Ishikawa (cell line): ENCODE results near the gene TNS3.

ENCODE experiments used
- CEBPB ChIP-seq: IDR thresholded peaks from 2 replicates; pipeline ENCODE4 v1.6.1; 2012
- CREB1 ChIP-seq: IDR thresholded peaks from 2 replicates; pipeline ENCODE4 v1.6.1; 2012; ENCODE audit warnings: low read depth
- EGR1 ChIP-seq: IDR thresholded peaks from 2 replicates; pipeline ENCODE4 v1.6.1; 2012
- EP300 ChIP-seq: IDR thresholded peaks from 2 replicates; pipeline ENCODE4 v1.6.1; 2012; ENCODE audit warnings: borderline replicate concordance
- FOXM1 ChIP-seq: IDR thresholded peaks from 2 replicates; pipeline ENCODE4 v1.6.1; 2012; ENCODE audit warnings: low read depth, borderline replicate concordance
- NFIC ChIP-seq: IDR thresholded peaks from 2 replicates; pipeline ENCODE4 v1.6.1; 2012
- RAD21 ChIP-seq: IDR thresholded peaks from 2 replicates; pipeline ENCODE4 v1.6.1; 2012; ENCODE audit warnings: low read depth
- TAF1 ChIP-seq: IDR thresholded peaks from 2 replicates; pipeline ENCODE4 v1.6.1; 2012; ENCODE audit warnings: low read depth, mild to moderate bottlenecking
- TCF12 ChIP-seq: IDR thresholded peaks from 2 replicates; pipeline ENCODE4 v1.6.1; 2012; ENCODE audit warnings: low read depth
- TEAD4 ChIP-seq: IDR thresholded peaks from 2 replicates; pipeline ENCODE4 v1.6.1; 2012
- YY1 ChIP-seq: IDR thresholded peaks from 2 replicates; pipeline ENCODE4 v1.6.1; 2012; ENCODE audit warnings: low read depth
- ZBTB7A ChIP-seq: IDR thresholded peaks from 2 replicates; pipeline ENCODE4 v1.6.1; 2012; ENCODE audit warnings: low read depth
- TF ChIP-seq, protein P1 (sequence below): IDR thresholded peaks from 2 replicates; pipeline ENCODE4 v1.6.1; 2012
- TF ChIP-seq, protein P2 (sequence below): IDR thresholded peaks from 2 replicates; pipeline ENCODE4 v1.6.1; 2012; ENCODE audit warnings: low read depth, mild to moderate bottlenecking
- TF ChIP-seq, protein P3 (sequence below): IDR thresholded peaks from 2 replicates; pipeline ENCODE4 v1.6.1; 2012

The TNS3 gene

DNA sequence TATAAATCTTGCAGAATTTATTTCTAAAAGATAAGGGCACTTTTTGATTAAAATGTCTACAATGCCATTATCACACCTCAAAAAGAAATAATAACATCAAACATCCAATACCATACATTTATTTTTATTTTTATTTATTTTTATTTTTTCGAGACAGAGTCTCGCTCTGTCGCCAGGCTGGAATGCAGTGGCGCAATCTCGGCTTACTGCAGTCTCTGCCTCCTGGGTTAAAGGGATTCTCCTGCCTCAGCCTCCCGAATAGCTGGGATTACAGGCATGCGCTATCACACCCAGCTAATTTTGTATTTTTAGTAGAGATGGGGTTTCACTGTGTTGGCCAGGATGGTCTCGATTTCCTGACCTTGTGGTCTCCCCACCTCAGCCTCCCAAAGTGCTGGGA, 140.9 kb downstream of the TNS3 start:
- TF ChIP-seq CEBPB: peak; percentile 86
- TF ChIP-seq TEAD4: 0 out of 2 replicates have a peak, but pooled peaks have one; percentile 47

DNA sequence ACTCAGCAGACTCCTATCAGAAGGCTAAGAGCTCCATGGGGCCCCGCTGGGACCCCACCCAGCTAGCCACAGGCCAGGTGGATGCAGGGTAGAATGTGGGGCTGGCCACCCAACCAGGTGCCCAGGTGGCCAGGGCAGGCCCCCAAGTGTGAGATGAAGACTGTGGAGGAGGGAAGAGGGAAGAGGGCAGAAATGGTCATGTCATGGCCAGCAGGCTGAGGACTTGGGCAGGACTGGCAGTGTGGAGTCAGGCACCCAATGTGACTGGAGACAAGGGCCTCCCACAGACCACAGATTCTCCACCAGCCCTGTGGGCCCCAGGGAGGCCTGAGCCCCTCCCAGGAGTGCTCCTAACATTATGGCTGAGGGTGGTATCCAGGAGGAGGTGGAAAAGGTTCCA, 141.6 kb downstream of the TNS3 start:
- TF ChIP-seq TCF12 (no peak), FOXM1 (no peak), EGR1 (no peak), ZBTB7A (no peak), TAF1 (no peak), TEAD4 (no peak)
- TF ChIP-seq, protein P1, sequence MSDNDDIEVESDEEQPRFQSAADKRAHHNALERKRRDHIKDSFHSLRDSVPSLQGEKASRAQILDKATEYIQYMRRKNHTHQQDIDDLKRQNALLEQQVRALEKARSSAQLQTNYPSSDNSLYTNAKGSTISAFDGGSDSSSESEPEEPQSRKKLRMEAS: no peak
- TF ChIP-seq, protein P2, sequence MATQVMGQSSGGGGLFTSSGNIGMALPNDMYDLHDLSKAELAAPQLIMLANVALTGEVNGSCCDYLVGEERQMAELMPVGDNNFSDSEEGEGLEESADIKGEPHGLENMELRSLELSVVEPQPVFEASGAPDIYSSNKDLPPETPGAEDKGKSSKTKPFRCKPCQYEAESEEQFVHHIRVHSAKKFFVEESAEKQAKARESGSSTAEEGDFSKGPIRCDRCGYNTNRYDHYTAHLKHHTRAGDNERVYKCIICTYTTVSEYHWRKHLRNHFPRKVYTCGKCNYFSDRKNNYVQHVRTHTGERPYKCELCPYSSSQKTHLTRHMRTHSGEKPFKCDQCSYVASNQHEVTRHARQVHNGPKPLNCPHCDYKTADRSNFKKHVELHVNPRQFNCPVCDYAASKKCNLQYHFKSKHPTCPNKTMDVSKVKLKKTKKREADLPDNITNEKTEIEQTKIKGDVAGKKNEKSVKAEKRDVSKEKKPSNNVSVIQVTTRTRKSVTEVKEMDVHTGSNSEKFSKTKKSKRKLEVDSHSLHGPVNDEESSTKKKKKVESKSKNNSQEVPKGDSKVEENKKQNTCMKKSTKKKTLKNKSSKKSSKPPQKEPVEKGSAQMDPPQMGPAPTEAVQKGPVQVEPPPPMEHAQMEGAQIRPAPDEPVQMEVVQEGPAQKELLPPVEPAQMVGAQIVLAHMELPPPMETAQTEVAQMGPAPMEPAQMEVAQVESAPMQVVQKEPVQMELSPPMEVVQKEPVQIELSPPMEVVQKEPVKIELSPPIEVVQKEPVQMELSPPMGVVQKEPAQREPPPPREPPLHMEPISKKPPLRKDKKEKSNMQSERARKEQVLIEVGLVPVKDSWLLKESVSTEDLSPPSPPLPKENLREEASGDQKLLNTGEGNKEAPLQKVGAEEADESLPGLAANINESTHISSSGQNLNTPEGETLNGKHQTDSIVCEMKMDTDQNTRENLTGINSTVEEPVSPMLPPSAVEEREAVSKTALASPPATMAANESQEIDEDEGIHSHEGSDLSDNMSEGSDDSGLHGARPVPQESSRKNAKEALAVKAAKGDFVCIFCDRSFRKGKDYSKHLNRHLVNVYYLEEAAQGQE: no peak
- TF ChIP-seq, protein P3, sequence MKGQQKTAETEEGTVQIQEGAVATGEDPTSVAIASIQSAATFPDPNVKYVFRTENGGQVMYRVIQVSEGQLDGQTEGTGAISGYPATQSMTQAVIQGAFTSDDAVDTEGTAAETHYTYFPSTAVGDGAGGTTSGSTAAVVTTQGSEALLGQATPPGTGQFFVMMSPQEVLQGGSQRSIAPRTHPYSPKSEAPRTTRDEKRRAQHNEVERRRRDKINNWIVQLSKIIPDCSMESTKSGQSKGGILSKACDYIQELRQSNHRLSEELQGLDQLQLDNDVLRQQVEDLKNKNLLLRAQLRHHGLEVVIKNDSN: no peak

DNA sequence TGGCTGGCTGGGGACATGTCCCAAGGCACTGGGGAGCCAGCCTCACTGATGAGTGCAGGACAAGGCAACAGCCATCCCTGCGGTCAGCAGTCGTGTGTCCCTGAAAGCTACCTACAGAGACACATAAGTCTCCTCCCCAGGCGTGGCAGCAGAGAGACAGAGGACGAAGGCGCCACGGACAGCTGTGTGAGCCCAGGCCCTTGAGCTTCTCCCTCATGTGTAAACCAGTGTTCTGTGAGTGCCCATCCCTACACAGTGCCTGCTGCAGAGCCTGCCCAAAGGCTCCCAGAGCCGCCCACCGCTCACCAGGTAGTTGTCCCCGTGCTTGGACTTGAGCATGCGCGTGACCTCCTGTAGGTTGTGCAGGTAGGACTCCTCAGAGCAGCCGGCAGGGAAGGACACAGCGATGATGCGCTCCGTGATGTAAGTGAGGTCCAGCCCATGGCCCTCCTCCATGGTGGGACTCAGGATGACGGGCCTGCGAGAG, 142.7 kb downstream of the TNS3 start:
- TF ChIP-seq ZBTB7A: no peak
- no peak for TF ChIP-seq YY1
- TF ChIP-seq CREB1: no peak
- TF ChIP-seq CEBPB: no peak
- no peak for TF ChIP-seq NFIC
- no peak for TF ChIP-seq EP300
- TF ChIP-seq FOXM1: no peak
- TF ChIP-seq TEAD4: no peak
- TF ChIP-seq EGR1: no peak
- TF ChIP-seq TAF1: no peak

DNA sequence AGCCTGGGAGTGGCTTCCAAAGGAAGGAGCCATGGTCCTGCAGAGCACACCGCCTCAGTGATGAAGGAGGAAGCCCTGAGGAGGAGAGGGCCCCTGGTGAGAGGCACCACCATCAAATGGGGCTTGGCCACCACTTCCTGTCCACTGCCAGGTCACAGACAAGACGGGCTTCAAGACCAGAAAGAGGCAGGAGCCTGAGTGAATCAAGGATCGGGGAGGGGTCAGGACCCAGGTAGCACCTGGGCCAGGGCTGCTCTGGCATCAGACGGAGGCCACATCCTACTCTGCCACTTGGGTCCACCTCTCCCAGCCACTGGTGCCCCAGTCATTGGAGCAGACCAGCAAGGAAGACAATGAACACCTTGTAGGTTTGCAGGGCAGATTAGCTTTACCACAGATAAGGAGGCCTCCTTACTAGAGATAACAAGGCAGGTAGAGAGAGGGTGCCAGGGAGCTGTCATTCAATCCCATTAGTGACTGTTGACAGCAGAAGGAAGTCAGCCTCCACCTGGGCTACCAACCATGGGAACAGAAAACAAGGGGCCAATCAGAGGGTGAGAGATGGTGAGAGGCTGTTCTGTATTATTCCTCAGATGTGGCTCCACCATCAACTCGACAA, 143.4 kb downstream of the TNS3 start:
- TF ChIP-seq TEAD4: no peak
- no peak for TF ChIP-seq CREB1
- TF ChIP-seq, protein P2: no peak
- no peak for TF ChIP-seq NFIC
- no peak for TF ChIP-seq EP300
- no peak for TF ChIP-seq YY1

DNA sequence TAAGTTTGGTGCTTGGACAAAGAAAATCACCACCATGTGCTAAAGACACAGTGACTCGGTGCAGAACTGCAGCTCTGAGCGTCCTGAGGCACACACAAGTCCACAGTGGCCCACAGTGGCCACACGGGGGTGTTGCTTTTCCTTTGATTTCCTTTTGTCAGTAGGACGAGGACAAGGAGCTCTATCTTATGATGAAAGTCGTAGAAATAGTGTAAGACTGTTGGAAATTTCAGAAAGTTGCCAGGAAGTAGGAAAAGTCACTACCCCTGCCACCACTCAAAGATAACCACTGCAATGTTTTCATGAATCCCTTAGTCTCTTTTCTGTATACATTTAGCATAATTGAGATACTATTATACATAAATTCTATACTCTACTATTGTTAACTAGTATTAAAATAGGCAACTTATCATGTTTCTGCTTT, 146.0 kb downstream of the TNS3 start:
- TF ChIP-seq EP300 (no peak), RAD21 (peak; percentile 68)

DNA sequence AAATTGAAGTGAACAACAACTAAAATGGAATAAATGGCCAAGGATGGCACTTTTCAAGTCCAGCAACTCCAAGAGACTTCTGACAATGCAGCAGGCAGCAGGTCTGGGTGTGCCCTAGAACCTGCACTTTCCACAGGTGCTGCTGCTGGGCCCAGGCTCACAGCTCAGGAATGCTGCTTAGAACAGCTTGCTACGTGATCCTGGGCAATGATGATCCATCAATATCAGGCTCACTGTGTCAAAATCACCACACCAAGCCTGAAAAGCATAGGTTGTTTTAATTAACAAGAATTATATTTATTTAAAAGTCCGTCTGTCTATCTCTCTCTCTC, 148.4 kb downstream of the TNS3 start:
- TF ChIP-seq RAD21: no peak
- no peak for TF ChIP-seq TCF12
- TF ChIP-seq, protein P1: no peak
- no peak for TF ChIP-seq YY1
- TF ChIP-seq EGR1: no peak
- TF ChIP-seq EP300: no peak
- no peak for TF ChIP-seq TAF1
- TF ChIP-seq CREB1: no peak
- no peak for TF ChIP-seq FOXM1
- no peak for TF ChIP-seq NFIC
- TF ChIP-seq, protein P2: no peak
- TF ChIP-seq TEAD4: no peak
- no peak for TF ChIP-seq CEBPB
- no peak for TF ChIP-seq ZBTB7A
- TF ChIP-seq, protein P3: no peak
